OCI-LY7 (cell line): Measurements from ENCODE around the gene TMEM221.

ENCODE experiments used
- CTCF ChIP-seq: fragments of 200-600 bp; sonication (generic); conservative IDR thresholded peaks from 2 replicates; pipeline ENCODE4 v1.5.1; 2014; ENCODE audit warnings: mild to moderate bottlenecking, antibody characterized with exemption, low read length, moderate library complexity, mixed read lengths
- EZH2phosphoT487 ChIP-seq: fragments of 200-600 bp; sonication (generic); IDR thresholded peaks from 2 replicates; pipeline ENCODE4 v1.6.1; 2018; ENCODE audit warnings: low read depth, borderline replicate concordance, mild to moderate bottlenecking, mixed run types, antibody characterized with exemption, low read length, moderate library complexity, mixed read lengths

- TF ChIP-seq CTCF (no peak), EZH2phosphoT487 (no peak)
Measured at GRCh38 chr19:17457616-17458015, 9.1 kb upstream of the TMEM221 start.
